ENCODE results near the gene LAMC2. TPM values are rescaled to one million over a fixed set of nuclear protein-coding genes. Genes with fewer than 3 reads are reported as not detected.

Gene LAMC2
- total RNA-seq, 1 donor from 2014 or later, result 14.8 TPM

DNA sequence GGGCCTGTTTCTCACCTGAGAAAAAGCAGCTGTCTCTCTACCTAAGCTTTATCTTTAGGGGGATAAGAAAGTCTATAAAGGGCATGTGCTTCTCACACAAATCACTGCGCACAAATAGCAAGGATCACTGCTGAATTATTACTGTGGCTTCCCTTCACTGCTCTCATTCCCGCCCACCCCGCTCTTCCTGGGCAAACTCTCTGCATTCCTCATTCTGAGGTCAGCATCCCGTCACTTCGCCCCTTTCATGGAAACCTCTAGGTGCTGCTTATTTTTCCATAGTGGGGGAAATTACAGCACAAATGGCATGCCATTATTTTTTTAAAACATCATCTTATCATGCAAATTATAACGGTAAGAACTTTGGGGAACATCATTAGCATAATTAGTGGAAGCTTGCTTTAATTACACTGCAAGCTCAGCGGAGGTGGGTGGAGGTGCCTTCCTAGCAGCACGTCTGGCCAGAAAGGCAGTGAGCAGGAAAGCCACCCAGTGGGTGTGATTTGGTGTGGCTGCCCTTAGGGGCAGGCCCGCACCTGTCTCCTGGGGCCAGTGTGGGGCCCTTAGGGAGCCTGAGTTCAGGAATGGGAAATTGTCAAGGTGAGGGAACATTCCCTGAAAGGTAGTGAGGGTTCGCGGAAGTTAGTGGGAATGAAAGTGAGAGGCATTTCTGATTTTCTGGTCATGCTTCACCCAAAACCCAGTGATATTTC lies 105.9 kb downstream of the LAMC2 start:
- H3K4me3 Mint-ChIP-seq, result no peak overlapping the region
- DNase-seq (ENCODE audit: extremely low spot score, unreplicated experiment), result no peak
- TF ChIP-seq, protein P1, sequence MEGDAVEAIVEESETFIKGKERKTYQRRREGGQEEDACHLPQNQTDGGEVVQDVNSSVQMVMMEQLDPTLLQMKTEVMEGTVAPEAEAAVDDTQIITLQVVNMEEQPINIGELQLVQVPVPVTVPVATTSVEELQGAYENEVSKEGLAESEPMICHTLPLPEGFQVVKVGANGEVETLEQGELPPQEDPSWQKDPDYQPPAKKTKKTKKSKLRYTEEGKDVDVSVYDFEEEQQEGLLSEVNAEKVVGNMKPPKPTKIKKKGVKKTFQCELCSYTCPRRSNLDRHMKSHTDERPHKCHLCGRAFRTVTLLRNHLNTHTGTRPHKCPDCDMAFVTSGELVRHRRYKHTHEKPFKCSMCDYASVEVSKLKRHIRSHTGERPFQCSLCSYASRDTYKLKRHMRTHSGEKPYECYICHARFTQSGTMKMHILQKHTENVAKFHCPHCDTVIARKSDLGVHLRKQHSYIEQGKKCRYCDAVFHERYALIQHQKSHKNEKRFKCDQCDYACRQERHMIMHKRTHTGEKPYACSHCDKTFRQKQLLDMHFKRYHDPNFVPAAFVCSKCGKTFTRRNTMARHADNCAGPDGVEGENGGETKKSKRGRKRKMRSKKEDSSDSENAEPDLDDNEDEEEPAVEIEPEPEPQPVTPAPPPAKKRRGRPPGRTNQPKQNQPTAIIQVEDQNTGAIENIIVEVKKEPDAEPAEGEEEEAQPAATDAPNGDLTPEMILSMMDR (conservative IDR thresholded peaks at IDR 0.05), result no peak
- no peaks in the 10 kb centered on the region for H3K36me3 Mint-ChIP-seq
- peaks cover 9% of the 10 kb centered on the region for H3K4me1 Mint-ChIP-seq (ENCODE audit: unreplicated experiment)
- H3K27ac Mint-ChIP-seq, result peak overlapping the region; percentile 51
- H3K9me3 Mint-ChIP-seq, result no peaks in the 10 kb centered on the region
- no peaks in the 10 kb centered on the region for H3K27me3 Mint-ChIP-seq

- Mint-ChIP-seq H3K4me3 (no peak overlapping the region), H3K4me1 (ENCODE audit: unreplicated experiment) (peaks cover 9% of the 10 kb centered on the region), H3K9me3 (no peaks in the 10 kb centered on the region), H3K27ac (no peak overlapping the region), H3K36me3 (no peaks in the 10 kb centered on the region), H3K27me3 (no peaks in the 10 kb centered on the region)
- TF ChIP-seq, protein P1 (conservative IDR thresholded peaks at IDR 0.05), result no peak
- no peak for DNase-seq (ENCODE audit: extremely low spot score, unreplicated experiment)
Measured at GRCh38 chr1:183293241-183293640, 107.2 kb downstream of the LAMC2 start.

GRCh38 chr1:183293876-183294275 lies 107.8 kb downstream of the LAMC2 start:
- Mint-ChIP-seq H3K4me3 (no peak overlapping the region), H3K27me3 (no peaks in the 10 kb centered on the region), H3K36me3 (no peaks in the 10 kb centered on the region), H3K27ac (no peak overlapping the region), H3K9me3 (no peaks in the 10 kb centered on the region), H3K4me1 (ENCODE audit: unreplicated experiment) (peaks cover 9% of the 10 kb centered on the region)
- DNase-seq (ENCODE audit: extremely low spot score, unreplicated experiment), result no peak
- TF ChIP-seq, protein P1 (conservative IDR thresholded peaks at IDR 0.05), result no peak

Other genes with a start within 250 kb of the LAMC2 start
- not detected in 2 replicates for gene SHCBP1L, start 233.1 kb upstream of the LAMC2 start, total RNA-seq (ENCODE audit: low replicate concordance)
- gene LAMC1, start 162.8 kb upstream of the LAMC2 start, total RNA-seq (ENCODE audit: low replicate concordance), result 164 and 178 TPM in 2 replicates
- 3.7 and 8.2 TPM in 2 replicates for gene NMNAT2, start 232.1 kb downstream of the LAMC2 start, total RNA-seq (ENCODE audit: low replicate concordance)

Data from type B pancreatic cell (in vitro differentiated cells).